Dendritic cell treated with granulocyte-macrophage colony-stimulating factor and Interleukin-4, amounts not matched to agents 40 ng/mL and 50 ng/mL, for 4 days (primary cell): ENCODE results near the gene SLC10A7.
A peak's percentile ranks its signal among the peaks of the same experiment; 100 is the strongest.

Source experiments
- H3K27ac Mint-ChIP-seq: one replicate; pipeline ENCODE4 v1.8.0; 2022; ENCODE audit warnings: mild to moderate bottlenecking, mixed read lengths
- H3K27me3 Mint-ChIP-seq: one replicate; pipeline ENCODE4 v1.8.0; 2022; ENCODE audit warnings: mild to moderate bottlenecking, mixed read lengths
- H3K36me3 Mint-ChIP-seq: one replicate; pipeline ENCODE4 v1.8.0; 2022; ENCODE audit warnings: low read depth, mixed read lengths
- H3K4me1 Mint-ChIP-seq: one replicate; pipeline ENCODE4 v1.8.0; 2022; ENCODE audit warnings: low read depth, mixed read lengths
- H3K4me3 Mint-ChIP-seq: one replicate; pipeline ENCODE4 v1.8.0; 2022; ENCODE audit warnings: mild to moderate bottlenecking, moderate library complexity, mixed read lengths
- H3K9me3 Mint-ChIP-seq: one replicate; pipeline ENCODE4 v1.8.0; 2022; ENCODE audit warnings: mixed read lengths
- intact Hi-C: fragments of 100-400 bp; cut with micrococcal nuclease; formaldehyde crosslinking; loops from one replicate; pipeline ENCODE4 v1.15.0; 2022

The SLC10A7 gene

GRCh38 chr4:146255463-146255862 lies 266.3 kb downstream of the SLC10A7 start:
- Mint-ChIP-seq H3K4me1 (no peaks in the 10 kb centered on the region), H3K27me3 (no peaks in the 10 kb centered on the region), H3K27ac (no peak overlapping the region), H3K9me3 (no peaks in the 10 kb centered on the region), H3K36me3 (no peaks in the 10 kb centered on the region), H3K4me3 (no peak overlapping the region)
- intact Hi-C loops = no loop called here

DNA sequence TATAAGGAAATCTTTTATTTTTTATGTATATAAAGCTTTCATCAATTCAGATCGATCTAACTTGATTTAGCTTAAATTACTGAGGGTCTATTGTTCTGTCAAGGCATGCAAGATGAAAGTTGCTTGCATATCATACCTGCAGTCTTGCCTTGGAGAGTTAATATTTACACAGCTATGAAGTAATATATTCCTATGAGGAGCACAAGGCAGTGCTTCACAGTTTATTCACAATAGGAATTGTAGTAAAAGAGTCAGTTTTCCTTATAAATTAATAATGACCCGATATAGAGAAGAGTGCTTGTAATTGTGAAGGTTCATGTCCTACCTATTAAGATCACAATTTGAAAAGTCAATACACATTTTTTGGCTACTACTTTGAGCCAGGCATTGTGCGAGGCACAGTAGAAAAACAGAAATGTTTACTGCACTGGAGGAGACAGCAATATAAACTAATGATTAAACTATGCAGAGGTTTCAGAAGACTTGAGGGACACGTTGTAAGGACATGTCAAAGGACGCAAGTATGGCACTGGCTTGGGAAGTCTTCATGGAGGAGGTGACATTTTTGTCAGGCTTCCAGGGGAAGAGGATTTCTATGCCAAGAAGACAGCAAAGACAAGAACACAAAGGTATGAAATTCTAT lies 268.6 kb downstream of the SLC10A7 start:
- no peaks in the 10 kb centered on the region for H3K9me3 Mint-ChIP-seq
- no peak overlapping the region for H3K4me3 Mint-ChIP-seq
- H3K36me3 Mint-ChIP-seq = no peaks in the 10 kb centered on the region
- no peaks in the 10 kb centered on the region for H3K27me3 Mint-ChIP-seq
- H3K4me1 Mint-ChIP-seq = no peaks in the 10 kb centered on the region
- intact Hi-C loops = no loop called here
- H3K27ac Mint-ChIP-seq = no peak overlapping the region

GRCh38 chr4:146247356-146247755 lies 274.4 kb downstream of the SLC10A7 start:
- Mint-ChIP-seq H3K4me1 (peaks cover 32% of the 10 kb centered on the region), H3K27ac (no peak overlapping the region), H3K9me3 (no peaks in the 10 kb centered on the region), H3K4me3 (no peak overlapping the region), H3K27me3 (peaks cover 11% of the 10 kb centered on the region), H3K36me3 (no peaks in the 10 kb centered on the region)
- intact Hi-C loops = no loop called here

DNA sequence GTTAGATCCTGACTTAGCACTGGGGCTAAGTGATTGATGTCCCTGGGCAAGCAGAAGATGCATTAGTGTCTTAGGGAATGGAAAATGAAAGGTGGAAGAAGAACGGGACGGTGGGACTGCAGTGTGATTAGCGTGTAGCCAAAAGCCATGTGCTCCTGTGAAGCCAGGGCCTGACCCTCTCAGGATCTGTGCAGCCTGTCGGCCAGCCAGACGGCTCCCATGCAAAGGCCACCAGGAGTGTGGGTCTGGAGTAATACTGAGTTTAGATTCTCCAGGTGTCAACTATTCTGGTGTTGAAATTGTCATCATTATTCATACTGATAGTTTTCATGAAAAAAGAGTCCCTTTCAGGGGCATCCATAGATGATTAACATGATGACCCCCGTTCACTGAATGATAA lies 275.4 kb downstream of the SLC10A7 start:
- no peak overlapping the region for H3K4me3 Mint-ChIP-seq
- peaks cover 38% of the 10 kb centered on the region for H3K4me1 Mint-ChIP-seq
- no peaks in the 10 kb centered on the region for H3K9me3 Mint-ChIP-seq
- intact Hi-C loops = no loop called here
- peaks cover 11% of the 10 kb centered on the region for H3K27me3 Mint-ChIP-seq
- no peaks in the 10 kb centered on the region for H3K36me3 Mint-ChIP-seq
- no peak overlapping the region for H3K27ac Mint-ChIP-seq

DNA sequence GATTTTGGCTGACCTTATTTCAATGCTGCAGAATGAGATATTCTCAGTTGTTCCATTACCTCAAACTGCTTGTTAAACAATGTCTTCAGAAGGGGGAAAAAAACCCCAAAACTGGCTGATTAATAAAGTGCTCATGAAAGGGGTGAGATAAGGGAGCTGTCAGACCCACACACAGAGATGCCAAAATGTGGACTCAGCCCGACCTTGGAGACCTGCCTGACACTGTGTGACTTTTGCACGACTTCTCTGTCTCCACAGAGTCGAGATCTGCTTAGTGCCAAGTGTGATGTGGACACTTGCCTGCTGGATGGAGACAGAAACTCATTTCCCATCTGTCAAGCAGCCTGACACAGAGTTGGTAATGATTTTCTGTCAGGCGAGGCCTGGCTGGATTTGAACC lies 275.9 kb downstream of the SLC10A7 start:
- Mint-ChIP-seq H3K27ac (no peak overlapping the region), H3K4me1 (peaks cover 38% of the 10 kb centered on the region), H3K9me3 (no peaks in the 10 kb centered on the region), H3K4me3 (no peak overlapping the region), H3K36me3 (no peaks in the 10 kb centered on the region), H3K27me3 (peaks cover 11% of the 10 kb centered on the region)
- intact Hi-C loops = no loop called here

DNA sequence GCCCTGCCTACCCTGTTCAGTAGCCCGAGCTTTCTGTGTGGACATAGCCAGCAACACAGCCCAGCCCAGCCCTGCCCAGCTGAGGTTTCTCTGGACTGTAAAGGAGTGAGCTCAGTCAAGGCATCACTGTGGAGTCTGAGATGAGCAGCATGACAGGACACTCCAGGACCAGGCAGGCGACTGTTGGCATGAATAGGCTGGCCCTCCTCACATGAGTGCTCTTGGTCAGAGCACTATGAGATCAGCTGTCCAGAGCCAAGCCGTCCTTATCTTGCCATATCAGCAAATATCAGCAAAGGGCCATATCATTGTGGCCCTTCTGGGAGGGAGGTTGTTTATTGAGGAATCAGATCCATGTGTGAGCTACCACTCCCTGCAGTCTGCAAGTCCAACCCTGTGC lies 276.5 kb downstream of the SLC10A7 start:
- intact Hi-C loops = no loop called here
- peak overlapping the region; percentile 31 for H3K27ac Mint-ChIP-seq
- no peaks in the 10 kb centered on the region for H3K9me3 Mint-ChIP-seq

DNA sequence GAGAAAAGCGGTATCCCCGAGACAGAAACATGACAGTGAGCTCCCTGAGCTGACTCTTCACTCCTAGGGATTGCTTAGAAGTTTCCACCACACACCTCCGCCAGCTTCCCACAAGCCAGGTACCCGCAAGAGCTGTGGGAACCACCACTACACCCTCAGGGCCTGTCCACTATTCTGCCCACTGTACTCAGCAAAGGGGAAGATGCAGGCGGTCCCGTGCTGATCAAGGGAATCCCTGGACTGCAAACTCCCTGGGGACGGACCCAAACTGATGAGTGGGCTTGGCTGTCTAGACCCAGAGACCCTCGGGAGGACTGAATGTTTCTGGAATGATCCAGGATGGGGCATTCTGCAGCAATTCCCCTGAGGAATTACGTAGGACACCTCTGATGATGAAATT lies 277.2 kb downstream of the SLC10A7 start:
- Mint-ChIP-seq H3K27me3 (peaks cover 14% of the 10 kb centered on the region), H3K4me3 (no peak overlapping the region), H3K36me3 (no peaks in the 10 kb centered on the region), H3K4me1 (peaks cover 38% of the 10 kb centered on the region), H3K9me3 (no peaks in the 10 kb centered on the region), H3K27ac (peak overlapping the region; percentile 75)
- intact Hi-C loops = no loop called here

More for the DNA sequence above, 276.5 kb downstream of the SLC10A7 start:
- Mint-ChIP-seq H3K4me1 (peaks cover 38% of the 10 kb centered on the region), H3K27me3 (peaks cover 11% of the 10 kb centered on the region), H3K36me3 (no peaks in the 10 kb centered on the region), H3K4me3 (no peak overlapping the region)

DNA sequence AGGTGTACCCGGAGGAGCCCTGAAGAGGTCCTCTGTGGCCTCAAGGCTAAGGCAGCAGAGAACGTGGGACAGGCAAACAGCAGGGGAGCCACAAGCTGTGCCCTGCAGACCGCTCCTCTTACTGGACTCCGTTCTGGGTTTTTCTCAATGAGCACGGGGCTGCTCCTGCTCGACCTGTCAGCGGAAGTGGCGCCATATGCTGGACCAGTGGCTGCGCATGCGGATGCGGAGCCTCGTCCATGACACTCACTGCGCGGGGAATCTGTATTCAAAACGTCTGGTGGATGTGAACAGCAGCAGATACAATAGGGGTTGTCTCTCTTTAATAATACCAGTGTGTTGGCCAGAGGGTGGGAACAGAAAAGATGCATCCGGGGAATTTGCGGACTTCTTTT lies 277.9 kb downstream of the SLC10A7 start:
- intact Hi-C loops = loop anchor here (2.0 kb wide), 1 partner anchor 853 kb away; no protein-coding TSS in a partner anchor
- Mint-ChIP-seq H3K4me1 (peaks cover 40% of the 10 kb centered on the region), H3K36me3 (no peaks in the 10 kb centered on the region), H3K27me3 (peaks cover 14% of the 10 kb centered on the region), H3K9me3 (no peaks in the 10 kb centered on the region), H3K27ac (peak overlapping the region; percentile 75), H3K4me3 (peak overlapping the region; percentile 20)

- Mint-ChIP-seq H3K4me3 (peak overlapping the region; percentile 20), H3K27me3 (peaks cover 14% of the 10 kb centered on the region), H3K36me3 (no peaks in the 10 kb centered on the region), H3K9me3 (no peaks in the 10 kb centered on the region), H3K27ac (peak overlapping the region; percentile 75), H3K4me1 (peaks cover 43% of the 10 kb centered on the region)
- intact Hi-C loops = loop anchor here (2.0 kb wide), 1 partner anchor 853 kb away; no protein-coding TSS in a partner anchor
These were observed 278.4 kb downstream of the SLC10A7 start for GRCh38 chr4:146243141-146243882.

DNA sequence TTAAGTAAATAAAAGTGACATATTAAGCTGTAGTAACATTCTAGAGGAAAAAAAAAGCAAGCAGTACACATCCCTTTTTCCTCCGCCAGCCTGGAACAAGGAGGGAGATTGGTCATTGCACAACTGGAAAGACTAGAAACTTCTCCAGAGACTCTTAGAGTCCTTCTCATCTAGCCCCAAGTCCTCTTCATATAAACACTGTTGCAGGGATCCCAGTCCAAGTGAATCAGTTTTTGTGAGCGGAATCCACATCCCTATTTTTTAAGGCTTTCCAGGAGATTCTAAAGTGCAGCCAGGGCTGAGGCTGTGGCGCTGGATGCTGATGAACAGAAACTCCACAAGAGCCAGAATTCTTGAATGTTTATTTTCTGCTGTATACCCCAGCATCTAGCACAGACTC lies 283.6 kb downstream of the SLC10A7 start:
- H3K27me3 Mint-ChIP-seq = peaks cover 8% of the 10 kb centered on the region

GRCh38 chr4:146237092-146237491 lies 284.6 kb downstream of the SLC10A7 start:
- Mint-ChIP-seq H3K4me3 (no peak overlapping the region), H3K4me1 (peaks cover 35% of the 10 kb centered on the region), H3K27me3 (peaks cover 8% of the 10 kb centered on the region), H3K36me3 (no peaks in the 10 kb centered on the region), H3K27ac (no peak overlapping the region), H3K9me3 (peaks cover 6% of the 10 kb centered on the region)
- intact Hi-C loops = no loop called here

More for the DNA sequence above, 283.6 kb downstream of the SLC10A7 start:
- no peak overlapping the region for H3K27ac Mint-ChIP-seq
- peaks cover 32% of the 10 kb centered on the region for H3K4me1 Mint-ChIP-seq
- intact Hi-C loops = no loop called here
- H3K9me3 Mint-ChIP-seq = no peaks in the 10 kb centered on the region
- H3K36me3 Mint-ChIP-seq = no peaks in the 10 kb centered on the region
- H3K4me3 Mint-ChIP-seq = no peak overlapping the region

- no peak overlapping the region for H3K4me3 Mint-ChIP-seq
- peaks cover 29% of the 10 kb centered on the region for H3K4me1 Mint-ChIP-seq
- H3K9me3 Mint-ChIP-seq = peaks cover 10% of the 10 kb centered on the region
- H3K27me3 Mint-ChIP-seq = peaks cover 8% of the 10 kb centered on the region
- no peaks in the 10 kb centered on the region for H3K36me3 Mint-ChIP-seq
- intact Hi-C loops = no loop called here
- H3K27ac Mint-ChIP-seq = peak overlapping the region; percentile 65
These were observed 285.5 kb downstream of the SLC10A7 start for GRCh38 chr4:146236216-146236615.

- Mint-ChIP-seq H3K27me3 (peaks cover 9% of the 10 kb centered on the region), H3K4me1 (peaks cover 29% of the 10 kb centered on the region), H3K9me3 (peaks cover 10% of the 10 kb centered on the region), H3K27ac (peak overlapping the region; percentile 65), H3K4me3 (no peak overlapping the region), H3K36me3 (no peaks in the 10 kb centered on the region)
- intact Hi-C loops = no loop called here
These were observed 286.0 kb downstream of the SLC10A7 start for GRCh38 chr4:146235654-146236177.

DNA sequence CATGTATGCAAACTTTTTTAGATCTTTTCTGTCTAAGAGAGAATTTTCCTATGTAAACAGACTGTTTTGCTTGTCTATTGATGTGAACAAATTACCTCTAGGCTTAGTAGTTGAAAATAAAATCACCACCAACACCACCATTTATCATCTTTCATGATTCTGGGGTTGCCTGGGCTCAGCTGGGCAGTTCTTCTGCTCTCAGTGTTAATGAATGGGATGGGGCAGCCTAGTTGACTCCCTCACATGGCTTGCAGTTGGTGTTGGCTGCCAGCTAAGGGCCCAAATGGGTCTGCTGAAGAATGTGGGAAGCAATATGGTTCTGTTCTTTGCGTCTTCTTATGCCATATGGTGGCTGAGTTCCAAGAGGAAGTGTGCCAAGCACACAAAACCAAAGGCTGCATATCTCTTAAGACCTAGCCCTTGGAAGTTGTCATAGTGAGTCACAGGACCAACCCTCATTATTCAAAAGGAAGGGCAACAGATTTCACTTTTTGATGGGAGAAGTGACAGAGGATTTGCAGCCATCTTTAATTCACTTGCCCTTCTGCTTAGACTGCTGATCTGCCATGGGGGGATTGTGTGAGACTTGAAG lies 289.5 kb downstream of the SLC10A7 start:
- peaks cover 10% of the 10 kb centered on the region for H3K9me3 Mint-ChIP-seq
- intact Hi-C loops = no loop called here
- H3K4me3 Mint-ChIP-seq = no peak overlapping the region
- peaks cover 15% of the 10 kb centered on the region for H3K27me3 Mint-ChIP-seq
- peaks cover 25% of the 10 kb centered on the region for H3K4me1 Mint-ChIP-seq
- no peak overlapping the region for H3K27ac Mint-ChIP-seq
- no peaks in the 10 kb centered on the region for H3K36me3 Mint-ChIP-seq
